ELF-1 (cell line): Measurements from ENCODE around the gene SPATA31A7.
"Not testable (repeated sequence)": the region's sequence is repeated elsewhere in the genome, so short reads cannot be mapped to it uniquely, and the experiment has no call there.

Experiments used
- DNase-seq: peaks from one replicate; pipeline ENCODE4 v3.0.0-alpha.2; 2016; ENCODE audit warnings: low read depth, low spot score

The SPATA31A7 gene

DNA sequence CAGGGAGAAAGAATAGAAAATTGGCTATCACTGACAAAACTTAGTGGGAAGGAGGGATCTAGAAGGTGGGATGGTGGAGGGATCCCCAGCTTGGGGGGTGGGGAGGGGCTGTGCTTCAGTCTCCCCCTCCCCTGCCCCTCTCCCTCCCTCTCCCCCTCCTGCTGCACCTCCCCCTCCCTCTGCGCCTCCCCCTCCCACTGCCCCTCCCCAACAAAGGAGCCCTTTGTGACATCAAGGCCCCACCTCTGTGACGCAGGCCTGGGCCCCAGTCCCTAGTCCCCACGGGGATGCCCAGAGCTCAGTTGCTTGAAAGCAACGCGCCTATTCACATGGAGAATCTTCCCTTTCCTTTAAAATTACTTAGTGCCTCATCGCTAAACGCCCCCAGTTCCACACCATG is at the start of gene SPATA31A7:
Gene SPATA31A7 (plus strand): TSS at position 301 of the 400 bp plus-strand sequence. CDS start 29 bp downstream, at position 330.
- not testable (repeated sequence) for DNase-seq

DNA sequence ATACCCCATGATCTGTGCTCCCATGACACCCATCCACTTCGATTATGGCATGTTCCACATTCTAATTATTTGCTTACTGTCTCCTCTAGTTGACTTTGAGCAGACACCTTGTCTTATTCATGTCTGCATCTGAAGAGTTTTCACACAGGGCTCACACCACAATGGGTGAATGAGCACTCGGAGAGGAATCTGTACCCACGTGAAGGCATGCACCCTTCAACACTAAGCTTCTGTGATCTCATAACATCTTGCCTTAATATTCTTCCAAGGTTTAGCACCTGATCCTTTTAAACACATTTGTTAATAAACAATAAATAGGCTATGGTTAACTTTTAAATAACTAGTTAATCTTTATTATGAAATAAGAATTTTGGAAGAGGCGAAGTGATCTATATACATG is 36.6 kb downstream of the SPATA31A7 start:
- DNase-seq = not testable (repeated sequence)
